Embryonic facial prominence (tissue), 1 donor: ENCODE data around the gene GOLGA8G.
"Not testable (repeated sequence)": the region's sequence is repeated elsewhere in the genome, so short reads cannot be mapped to it uniquely, and the experiment has no call there.

Experiments
- DNase-seq: peaks from one replicate; pipeline ENCODE4 v3.0.0-alpha.2; 2016; ENCODE audit errors: extremely low spot score

The GOLGA8G gene

GRCh38 chr15:28532954-28533353, at the start of gene GOLGA8G:
GOLGA8G (minus strand) TSS chr15:28532971; CDS start chr15:28532909, 62 bp downstream.
- not testable (repeated sequence) for DNase-seq

- not testable (repeated sequence) for DNase-seq
Measured at GRCh38 chr15:28573351-28573750, 40.6 kb upstream of the GOLGA8G start.

GRCh38 chr15:28553268-28553667, 20.5 kb upstream of the GOLGA8G start, which contains the start of gene GOLGA6L25:
GOLGA6L25 (plus strand) TSS chr15:28553568; CDS start chr15:28553629, 61 bp downstream.
- not testable (repeated sequence) for DNase-seq

GRCh38 chr15:28515208-28515607, 17.6 kb downstream of the GOLGA8G start:
- DNase-seq: not testable (repeated sequence)

- DNase-seq: not testable (repeated sequence)
Measured at GRCh38 chr15:28514128-28514527, 18.6 kb downstream of the GOLGA8G start.

- DNase-seq: not testable (repeated sequence)
Measured at GRCh38 chr15:28508217-28508889, 24.4 kb downstream of the GOLGA8G start.

- not testable (repeated sequence) for DNase-seq
Measured at GRCh38 chr15:28481340-28481739, 51.4 kb downstream of the GOLGA8G start.
